ENCODE data around the gene BIVM.

The BIVM gene

GRCh38 chr13:102770435-102770834, 28.5 kb upstream of the BIVM start:
- H3K9ac ChIP-seq (ENCODE audit: insufficient read length), result no peak overlapping the region
- DNase-seq (ENCODE audit: low read depth, low spot score), result no peak
- peaks cover 16% of the 10 kb centered on the region for H3K36me3 ChIP-seq (ENCODE audit: insufficient read depth, low read length)
- TF ChIP-seq FOXP2 (optimal IDR thresholded peaks at IDR 0.05; ENCODE audit: control extremely low read depth, extremely low read length, insufficient read depth), result no peak
- TF ChIP-seq EZH2 (IDR thresholded peaks at IDR 0.05), result no peak
- no peak for TF ChIP-seq POLR2AphosphoS5 (IDR thresholded peaks at IDR 0.05; ENCODE audit: borderline replicate concordance, low read depth, low read length)
- H3K9me3 ChIP-seq (ENCODE audit: low read depth, low read length), result no peaks in the 10 kb centered on the region
- 0 out of 2 replicates have a peak overlapping the region, but pooled peaks have one; percentile 16 for H3K4me3 ChIP-seq
- no peak overlapping the region for H3K27ac ChIP-seq

DNA sequence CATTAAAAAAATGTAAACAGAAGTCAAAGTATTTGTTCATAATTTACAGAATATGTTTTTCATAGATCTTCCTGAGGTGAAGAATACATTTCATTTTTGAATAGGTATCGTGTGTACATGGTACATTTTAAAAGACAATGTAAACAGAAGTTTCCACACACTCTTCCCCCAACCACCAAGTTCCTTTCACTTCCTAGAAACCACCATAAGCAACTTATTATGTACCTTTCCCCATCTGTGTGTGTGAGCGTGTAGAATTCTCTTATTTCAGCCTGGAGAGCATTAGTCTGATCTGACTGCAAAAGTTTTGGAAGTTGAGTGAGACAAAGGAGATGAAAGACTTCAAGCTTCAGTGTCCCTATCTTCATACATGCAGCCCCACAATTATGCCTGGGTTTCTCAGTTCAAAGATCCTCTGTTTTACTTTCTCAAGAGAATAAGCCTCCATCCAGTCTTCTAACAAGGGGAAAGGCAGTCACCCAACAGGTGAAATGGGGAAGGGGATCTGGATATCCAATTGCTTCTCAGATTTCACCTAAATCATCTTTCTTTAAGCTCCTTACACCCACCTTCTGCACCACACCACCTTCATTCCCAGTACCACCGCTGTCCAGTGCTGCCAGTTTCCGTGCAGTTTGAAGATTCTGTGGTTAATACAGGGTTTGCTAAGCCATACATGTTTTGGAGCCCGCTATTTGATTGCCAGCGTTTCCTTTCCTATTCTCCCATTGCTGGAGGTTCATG, 27.4 kb upstream of the BIVM start:
- Histone ChIP-seq H3K9ac (ENCODE audit: insufficient read length) (no peak overlapping the region), H3K9me3 (ENCODE audit: low read depth, low read length) (no peaks in the 10 kb centered on the region), H3K4me3 (peak overlapping the region; percentile 84; the same call in 1 of the 2 replicates), H3K27ac (no peak overlapping the region), H3K36me3 (ENCODE audit: insufficient read depth, low read length) (peaks cover 13% of the 10 kb centered on the region)
- no peak for DNase-seq (ENCODE audit: low read depth, low spot score)
- TF ChIP-seq EZH2 (IDR thresholded peaks at IDR 0.05) (no peak), POLR2AphosphoS5 (IDR thresholded peaks at IDR 0.05; ENCODE audit: borderline replicate concordance, low read depth, low read length) (no peak), FOXP2 (optimal IDR thresholded peaks at IDR 0.05; ENCODE audit: control extremely low read depth, extremely low read length, insufficient read depth) (no peak)

GRCh38 chr13:102772042-102772425, 26.9 kb upstream of the BIVM start:
- Histone ChIP-seq H3K4me3 (peak overlapping the region; percentile 84; the same call in 1 of the 2 replicates), H3K27ac (no peak overlapping the region), H3K9ac (ENCODE audit: insufficient read length) (no peak overlapping the region), H3K36me3 (ENCODE audit: insufficient read depth, low read length) (peaks cover 8% of the 10 kb centered on the region), H3K9me3 (ENCODE audit: low read depth, low read length) (no peaks in the 10 kb centered on the region)
- no peak for TF ChIP-seq FOXP2 (optimal IDR thresholded peaks at IDR 0.05; ENCODE audit: control extremely low read depth, extremely low read length, insufficient read depth)
- no peak for TF ChIP-seq POLR2AphosphoS5 (IDR thresholded peaks at IDR 0.05; ENCODE audit: borderline replicate concordance, low read depth, low read length)
- TF ChIP-seq EZH2 (IDR thresholded peaks at IDR 0.05), result no peak
- DNase-seq (ENCODE audit: low read depth, low spot score), result no peak

GRCh38 chr13:102773441-102774213, 25.3 kb upstream of the BIVM start, which contains the start of gene TEX30:
Gene TEX30, minus strand, starts transcription at chr13:102773786. Its CDS starts 3,760 bp downstream, at chr13:102770026.
- peak within 1 kb of the TSS; percentile 83 for H3K9ac ChIP-seq (ENCODE audit: insufficient read length)
- H3K36me3 ChIP-seq (ENCODE audit: insufficient read depth, low read length), result no peaks in the 10 kb centered on the region
- TF ChIP-seq POLR2AphosphoS5 (IDR thresholded peaks at IDR 0.05; ENCODE audit: borderline replicate concordance, low read depth, low read length) (peak; percentile 92), FOXP2 (optimal IDR thresholded peaks at IDR 0.05; ENCODE audit: control extremely low read depth, extremely low read length, insufficient read depth) (no peak)
- no peaks in the 10 kb centered on the region for H3K9me3 ChIP-seq (ENCODE audit: low read depth, low read length)
- no peak within 1 kb of the TSS; the same call in 1 of the 2 replicates for H3K27ac ChIP-seq
- DNase-seq (ENCODE audit: low read depth, low spot score), result no peak
- H3K4me3 ChIP-seq, result peak within 1 kb of the TSS; percentile 84

DNA sequence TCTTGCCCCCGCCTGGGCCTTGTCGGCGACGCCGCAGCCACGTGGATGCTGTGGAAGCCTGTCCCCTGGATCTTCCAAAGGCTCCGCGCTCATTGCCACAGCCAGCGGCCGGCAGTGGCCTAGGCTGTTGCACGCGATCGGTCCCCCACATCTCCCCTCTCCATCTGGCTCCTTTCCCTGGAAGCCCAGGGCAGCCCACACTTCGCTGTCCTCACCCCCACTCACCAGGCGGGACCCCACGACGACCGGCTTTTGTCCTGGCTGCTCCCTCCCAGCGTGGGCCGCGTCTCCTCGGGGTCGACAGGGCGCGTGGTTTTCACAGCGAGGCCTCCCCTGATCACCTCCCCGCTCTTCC, 24.7 kb upstream of the BIVM start:
- no peak for DNase-seq (ENCODE audit: low read depth, low spot score)
- no peaks in the 10 kb centered on the region for H3K36me3 ChIP-seq (ENCODE audit: insufficient read depth, low read length)
- H3K9me3 ChIP-seq (ENCODE audit: low read depth, low read length), result no peaks in the 10 kb centered on the region
- peak overlapping the region; percentile 84 for H3K4me3 ChIP-seq
- TF ChIP-seq EZH2 (IDR thresholded peaks at IDR 0.05) (no peak), POLR2AphosphoS5 (IDR thresholded peaks at IDR 0.05; ENCODE audit: borderline replicate concordance, low read depth, low read length) (no peak), FOXP2 (optimal IDR thresholded peaks at IDR 0.05; ENCODE audit: control extremely low read depth, extremely low read length, insufficient read depth) (no peak)
- no peak overlapping the region for H3K27ac ChIP-seq
- H3K9ac ChIP-seq (ENCODE audit: insufficient read length), result peak overlapping the region; percentile 62

GRCh38 chr13:102774591-102775520, 24.1 kb upstream of the BIVM start:
- no peaks in the 10 kb centered on the region for H3K36me3 ChIP-seq (ENCODE audit: insufficient read depth, low read length)
- H3K27ac ChIP-seq, result no peak overlapping the region
- H3K4me3 ChIP-seq, result no peak overlapping the region
- DNase-seq (ENCODE audit: low read depth, low spot score), result no peak
- H3K9ac ChIP-seq (ENCODE audit: insufficient read length), result no peak overlapping the region
- TF ChIP-seq EZH2 (IDR thresholded peaks at IDR 0.05), result no peak
- no peak for TF ChIP-seq FOXP2 (optimal IDR thresholded peaks at IDR 0.05; ENCODE audit: control extremely low read depth, extremely low read length, insufficient read depth)
- TF ChIP-seq POLR2AphosphoS5 (IDR thresholded peaks at IDR 0.05; ENCODE audit: borderline replicate concordance, low read depth, low read length), result no peak
- no peaks in the 10 kb centered on the region for H3K9me3 ChIP-seq (ENCODE audit: low read depth, low read length)

DNA sequence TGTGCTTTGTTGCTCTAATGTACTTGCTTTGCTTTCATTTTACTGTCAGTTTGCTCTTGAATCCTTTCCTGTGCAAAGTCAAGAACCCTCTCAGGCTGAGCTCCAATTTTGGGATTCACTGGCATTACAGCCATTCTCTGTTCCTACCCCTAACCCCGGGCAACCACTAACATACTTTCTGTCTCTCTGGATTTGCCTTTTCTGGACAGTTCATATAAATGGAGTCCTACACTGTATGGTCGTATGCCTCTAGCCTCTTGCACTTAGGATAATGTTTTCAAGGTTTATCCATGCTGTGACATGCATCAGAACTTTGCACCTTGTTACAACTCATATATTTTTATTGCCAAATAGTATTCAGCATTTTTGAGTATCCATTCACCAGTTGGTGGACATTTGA, 22.6 kb upstream of the BIVM start:
- Histone ChIP-seq H3K9ac (ENCODE audit: insufficient read length) (no peak overlapping the region), H3K36me3 (ENCODE audit: insufficient read depth, low read length) (no peaks in the 10 kb centered on the region), H3K4me3 (no peak overlapping the region), H3K9me3 (ENCODE audit: low read depth, low read length) (no peaks in the 10 kb centered on the region), H3K27ac (no peak overlapping the region)
- DNase-seq (ENCODE audit: low read depth, low spot score), result no peak
- TF ChIP-seq POLR2AphosphoS5 (IDR thresholded peaks at IDR 0.05; ENCODE audit: borderline replicate concordance, low read depth, low read length) (no peak), FOXP2 (optimal IDR thresholded peaks at IDR 0.05; ENCODE audit: control extremely low read depth, extremely low read length, insufficient read depth) (no peak), EZH2 (IDR thresholded peaks at IDR 0.05) (no peak)

Measured in SK-N-MC (cell line).